Tibial nerve (tissue), 4 donors: Measurements from ENCODE around the gene RPL41. TPM values are rescaled to one million over a fixed set of nuclear protein-coding genes. Genes with fewer than 3 reads are reported as not detected.
A peak's percentile ranks its signal among the peaks of the same experiment; 100 is the strongest.

Source experiments
- DNase-seq, 2 donors: peaks; one replicate each; pipeline ENCODE4 v3.0.0-alpha.2; 2019; ENCODE audit warnings: low spot score in 2 of 2
- H3K27ac ChIP-seq, 4 donors: fragments of 200-600 bp; sonication (generic) in 3 of 4; one replicate each; pipeline ENCODE4 v1.5.1; 2017 to 2019; ENCODE audit warnings: mild to moderate bottlenecking in 1 of 4
- H3K27me3 ChIP-seq, 2 donors: fragments of 200-600 bp; sonication (generic) in 1 of 2; one replicate each; pipeline versions ENCODE4 v1.5.1 to v1.6.0; 2017 to 2019
- H3K36me3 ChIP-seq, 3 donors: fragments of 200-600 bp; sonication (generic); one replicate each; pipeline ENCODE4 v1.5.1; 2018 to 2019
- H3K4me1 ChIP-seq, 4 donors: fragments of 200-600 bp; sonication (generic) in 3 of 4; one replicate each; pipeline ENCODE4 v1.5.1; 2017 to 2019
- H3K4me3 ChIP-seq, 4 donors: fragments of 200-600 bp; sonication (generic) in 3 of 4; one replicate each; pipeline ENCODE4 v1.5.1; 2017 to 2019; ENCODE audit warnings: mild to moderate bottlenecking in 1 of 4, moderate library complexity in 1 of 4
- H3K9me3 ChIP-seq, 4 donors: fragments of 200-600 bp; sonication (generic) in 3 of 4; one replicate each; pipeline ENCODE4 v1.5.1; 2017 to 2019
- CTCF ChIP-seq, 5 experiments: fragments of 200-600 bp in 3 of 5; fragments of 450-650 bp in 2 of 5; sonication (generic) in 3 of 5; IDR thresholded peaks; one replicate each; pipeline ENCODE4 v1.5.1; 2016 to 2019; ENCODE audit warnings: antibody characterized with exemption in 5 of 5, mild to moderate bottlenecking in 3 of 5, moderate library complexity in 2 of 5
- EP300 ChIP-seq, 2 donors: sonication (generic); formaldehyde crosslinking; IDR thresholded peaks; one replicate each; pipeline ENCODE4 v1.6.1; 2017; ENCODE audit warnings: antibody characterized with exemption in 2 of 2, mild to moderate bottlenecking in 1 of 2
- POLR2A ChIP-seq, 2 donors: fragments of 450-650 bp; IDR thresholded peaks; one replicate each; pipeline ENCODE4 v1.6.1; 2017; ENCODE audit warnings: antibody characterized with exemption in 2 of 2, mild to moderate bottlenecking in 2 of 2, moderate library complexity in 2 of 2
- WGBS, 2 donors: methylation state at CpG; one replicate each; pipeline ENCODE4 v1.1.5; 2018; 5-methylcytosine and 5-hydroxymethylcytosine counted together
- total RNA-seq, 4 donors: library from RNA; depleted of rRNA; stranded (reverse); fragments of >200 nt; gene quantifications; one replicate each; pipeline ENCODE4 v1.1.0, GENCODE V29; 2016

RPL41 gene
- total RNA-seq, 4 donors from 2014 or later, result 2,638 to 4,802 (median 2,805) TPM

GRCh38 chr12:56129942-56130495 lies 13.6 kb downstream of the RPL41 start:
- no peaks in the 10 kb centered on the region for H3K27me3 ChIP-seq
- DNase-seq, result no peak
- H3K9me3 ChIP-seq, result no peaks in the 10 kb centered on the region
- peak overlapping the region; percentile 56 to 87 (median 76) for H3K4me3 ChIP-seq
- H3K36me3 ChIP-seq, result peaks cover 6 to 48% (median 36%) of the 10 kb centered on the region in 3 donors
- WGBS, 2 donors, result 59 to 65% methylated on average over 22 of the region's 22 CpGs
- H3K27ac ChIP-seq, result peak overlapping the region; percentile 86 to 92 (median 88)
- TF ChIP-seq POLR2A (IDR thresholded peaks at IDR 0.05) (no peak), CTCF (IDR thresholded peaks at IDR 0.05) (no peak), EP300 (IDR thresholded peaks at IDR 0.05) (no peak)
- peaks cover 5 to 32% (median 24%) of the 10 kb centered on the region in 4 donors for H3K4me1 ChIP-seq

GRCh38 chr12:56130876-56131275 lies 14.4 kb downstream of the RPL41 start:
- peaks cover 6 to 56% (median 36%) of the 10 kb centered on the region in 3 donors for H3K36me3 ChIP-seq
- peaks cover 5 to 32% (median 22%) of the 10 kb centered on the region in 4 donors for H3K4me1 ChIP-seq
- 85 to 88% methylated on average over 4 of the region's 4 CpGs for WGBS, 2 donors
- H3K9me3 ChIP-seq, result no peaks in the 10 kb centered on the region
- no peaks in the 10 kb centered on the region for H3K27me3 ChIP-seq
- H3K27ac ChIP-seq, result peak overlapping the region in 1 of 4 donors; percentile 92
- no peak overlapping the region for H3K4me3 ChIP-seq
- TF ChIP-seq EP300 (IDR thresholded peaks at IDR 0.05) (no peak), CTCF (IDR thresholded peaks at IDR 0.05) (no peak), POLR2A (IDR thresholded peaks at IDR 0.05) (no peak)
- DNase-seq, result no peak

DNA sequence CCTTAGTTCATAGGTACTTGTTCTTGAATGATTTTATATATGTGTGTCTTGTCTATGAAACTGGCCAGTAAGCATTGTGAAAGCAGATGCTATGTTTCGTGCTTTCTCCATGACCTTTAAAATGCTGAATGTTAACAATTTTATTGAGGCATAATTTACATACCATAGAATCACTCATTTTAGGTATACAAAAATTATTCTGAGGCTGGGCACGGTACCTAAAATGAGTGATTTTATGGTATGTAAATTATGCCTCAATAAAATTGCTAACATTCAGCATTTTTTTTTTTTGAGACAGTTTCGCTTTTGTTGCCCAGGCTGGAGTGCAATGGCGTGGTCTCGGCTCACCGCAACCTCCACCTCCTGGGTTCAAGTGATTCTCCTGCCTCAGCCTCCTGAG lies 18.5 kb downstream of the RPL41 start:
- WGBS, 2 donors, result 93 to 96% methylated on average over 6 of the region's 6 CpGs
- DNase-seq, result no peak
- no peaks in the 10 kb centered on the region for H3K9me3 ChIP-seq
- peaks cover 6 to 95% (median 63%) of the 10 kb centered on the region in 3 donors for H3K36me3 ChIP-seq
- H3K4me1 ChIP-seq, result peaks cover 0 to 9% (median 4%) of the 10 kb centered on the region in 4 donors
- TF ChIP-seq CTCF (IDR thresholded peaks at IDR 0.05) (no peak), EP300 (IDR thresholded peaks at IDR 0.05) (no peak), POLR2A (IDR thresholded peaks at IDR 0.05) (no peak)
- no peak overlapping the region for H3K4me3 ChIP-seq
- no peak overlapping the region for H3K27ac ChIP-seq
- H3K27me3 ChIP-seq, result no peaks in the 10 kb centered on the region

DNA sequence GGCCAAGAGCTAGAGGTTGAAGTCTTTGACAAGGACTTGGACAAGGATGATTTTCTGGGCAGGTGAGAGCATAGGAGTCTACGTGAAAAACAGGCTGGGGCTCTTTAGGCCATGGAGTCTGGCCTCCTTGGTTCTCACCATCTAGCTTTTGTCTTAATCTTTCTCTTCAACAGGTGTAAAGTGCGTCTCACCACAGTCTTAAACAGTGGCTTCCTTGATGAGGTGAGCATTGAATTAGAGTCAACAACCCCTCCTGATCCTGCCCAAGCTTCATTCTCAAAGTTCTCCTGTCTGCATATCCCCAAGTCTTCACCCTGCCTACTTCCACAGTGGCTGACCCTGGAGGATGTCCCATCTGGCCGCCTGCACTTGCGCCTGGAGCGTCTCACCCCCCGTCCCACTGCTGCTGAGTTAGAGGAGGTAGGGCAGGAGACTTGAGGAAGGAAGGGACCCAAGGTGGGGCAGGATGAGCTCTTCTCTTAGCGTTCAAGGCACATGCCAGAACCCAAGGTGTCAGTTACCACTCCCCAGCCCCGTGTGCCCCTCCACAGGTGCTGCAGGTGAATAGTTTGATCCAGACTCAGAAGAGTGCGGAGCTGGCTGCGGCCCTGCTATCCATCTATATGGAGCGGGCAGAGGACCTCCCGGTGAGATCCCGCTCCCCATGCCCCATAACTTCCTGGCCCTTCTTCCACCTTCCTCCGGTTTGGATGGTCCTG lies 21.6 kb downstream of the RPL41 start:
- H3K36me3 ChIP-seq, result peaks cover 0 to 99% (median 61%) of the 10 kb centered on the region in 3 donors
- H3K4me3 ChIP-seq, result no peak overlapping the region
- no peaks in the 10 kb centered on the region for H3K9me3 ChIP-seq
- 93 to 96% methylated on average over 14 of the region's 14 CpGs for WGBS, 2 donors
- H3K27ac ChIP-seq, result no peak overlapping the region
- TF ChIP-seq CTCF (IDR thresholded peaks at IDR 0.05) (no peak), EP300 (IDR thresholded peaks at IDR 0.05) (no peak), POLR2A (IDR thresholded peaks at IDR 0.05) (no peak)
- DNase-seq, result no peak
- no peaks in the 10 kb centered on the region for H3K4me1 ChIP-seq
- no peaks in the 10 kb centered on the region for H3K27me3 ChIP-seq
